ENCODE measurements around the gene WDR45. TPM values are rescaled to one million over a fixed set of nuclear protein-coding genes. Genes with fewer than 3 reads are reported as not detected.

WDR45 gene
- total and polyA plus RNA-seq, 2 of the 13 experiments (the other 11 are each of a cell fraction or from before 2014, with no cell fraction given): 16.4 to 65.5 TPM

DNA sequence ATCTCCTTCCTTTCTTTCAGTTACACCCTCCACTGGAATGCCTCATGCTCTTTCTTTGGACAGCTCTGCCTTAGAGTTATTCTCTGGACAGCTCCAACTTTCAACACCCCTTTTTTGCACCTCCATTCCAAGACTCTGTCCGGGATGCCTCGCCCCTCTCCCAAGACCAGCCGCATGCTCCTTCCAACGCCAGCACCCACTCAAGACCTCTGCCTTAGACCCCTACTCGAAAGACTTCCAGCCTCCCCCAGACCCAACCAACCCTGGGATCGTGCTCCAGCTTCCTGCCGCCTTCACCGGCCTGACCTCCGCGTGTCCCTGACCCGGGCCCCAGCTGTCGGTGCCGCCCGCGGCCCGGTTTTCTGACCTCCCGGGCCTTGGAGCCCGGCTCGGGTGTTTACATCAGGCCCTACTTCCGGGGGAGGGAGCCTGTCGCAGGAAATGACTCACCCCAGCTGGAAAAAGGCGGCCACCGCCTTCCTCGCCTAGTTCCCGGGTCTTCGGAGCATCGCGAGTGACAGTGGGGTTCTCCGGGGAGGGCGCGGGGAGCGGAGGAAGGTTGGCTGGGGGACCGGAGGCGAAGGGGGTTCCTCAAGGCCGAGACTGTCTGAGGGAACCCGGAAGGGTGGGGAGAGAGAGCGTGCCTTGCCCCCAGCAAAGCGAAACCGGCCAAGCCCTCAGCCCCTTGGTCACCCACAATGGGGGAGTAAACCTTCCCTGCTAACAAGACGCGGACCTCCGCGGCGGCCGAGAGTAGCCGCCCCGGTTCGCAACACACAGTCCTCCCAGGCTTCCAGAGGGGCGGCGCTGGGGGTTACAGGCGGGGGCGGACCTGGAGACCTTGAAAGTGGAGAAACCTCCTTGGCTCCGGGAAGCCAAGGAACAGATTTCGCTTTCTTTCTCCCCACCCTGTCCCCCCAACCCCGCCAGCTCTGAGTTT is at the start of gene WDR45 (continued):
- no peak for TF ChIP-seq ZNF562 (CRISPR knock-in tag; IDR thresholded peaks at IDR 0.05; ENCODE audit: borderline replicate concordance)
- TF ChIP-seq HNF4A (CRISPR knock-in tag; IDR thresholded peaks at IDR 0.05): no peak
- TF ChIP-seq FOSL1 (CRISPR knock-in tag; IDR thresholded peaks at IDR 0.05; ENCODE audit: borderline replicate concordance): peak; percentile 80; the same call in 1 of the 2 replicates
- 0 out of 2 replicates have a peak, but pooled peaks have one; percentile 32 for TF ChIP-seq MTA1 (CRISPR knock-in tag; IDR thresholded peaks at IDR 0.05; ENCODE audit: borderline replicate concordance)
- TF ChIP-seq ZFP37 (CRISPR knock-in tag; IDR thresholded peaks at IDR 0.05; ENCODE audit: borderline replicate concordance): no peak
- no peak for TF ChIP-seq CC2D1A (CRISPR knock-in tag; IDR thresholded peaks at IDR 0.05)
- TF ChIP-seq SP1 (IDR thresholded peaks at IDR 0.05): no peak
- TF ChIP-seq SP1 (CRISPR knock-in tag; IDR thresholded peaks at IDR 0.05): no peak
- no peak for TF ChIP-seq ADNP (CRISPR knock-in tag; IDR thresholded peaks at IDR 0.05)
- TF ChIP-seq ZNF777 (CRISPR knock-in tag; IDR thresholded peaks at IDR 0.05): no peak
- TF ChIP-seq, protein P1, sequence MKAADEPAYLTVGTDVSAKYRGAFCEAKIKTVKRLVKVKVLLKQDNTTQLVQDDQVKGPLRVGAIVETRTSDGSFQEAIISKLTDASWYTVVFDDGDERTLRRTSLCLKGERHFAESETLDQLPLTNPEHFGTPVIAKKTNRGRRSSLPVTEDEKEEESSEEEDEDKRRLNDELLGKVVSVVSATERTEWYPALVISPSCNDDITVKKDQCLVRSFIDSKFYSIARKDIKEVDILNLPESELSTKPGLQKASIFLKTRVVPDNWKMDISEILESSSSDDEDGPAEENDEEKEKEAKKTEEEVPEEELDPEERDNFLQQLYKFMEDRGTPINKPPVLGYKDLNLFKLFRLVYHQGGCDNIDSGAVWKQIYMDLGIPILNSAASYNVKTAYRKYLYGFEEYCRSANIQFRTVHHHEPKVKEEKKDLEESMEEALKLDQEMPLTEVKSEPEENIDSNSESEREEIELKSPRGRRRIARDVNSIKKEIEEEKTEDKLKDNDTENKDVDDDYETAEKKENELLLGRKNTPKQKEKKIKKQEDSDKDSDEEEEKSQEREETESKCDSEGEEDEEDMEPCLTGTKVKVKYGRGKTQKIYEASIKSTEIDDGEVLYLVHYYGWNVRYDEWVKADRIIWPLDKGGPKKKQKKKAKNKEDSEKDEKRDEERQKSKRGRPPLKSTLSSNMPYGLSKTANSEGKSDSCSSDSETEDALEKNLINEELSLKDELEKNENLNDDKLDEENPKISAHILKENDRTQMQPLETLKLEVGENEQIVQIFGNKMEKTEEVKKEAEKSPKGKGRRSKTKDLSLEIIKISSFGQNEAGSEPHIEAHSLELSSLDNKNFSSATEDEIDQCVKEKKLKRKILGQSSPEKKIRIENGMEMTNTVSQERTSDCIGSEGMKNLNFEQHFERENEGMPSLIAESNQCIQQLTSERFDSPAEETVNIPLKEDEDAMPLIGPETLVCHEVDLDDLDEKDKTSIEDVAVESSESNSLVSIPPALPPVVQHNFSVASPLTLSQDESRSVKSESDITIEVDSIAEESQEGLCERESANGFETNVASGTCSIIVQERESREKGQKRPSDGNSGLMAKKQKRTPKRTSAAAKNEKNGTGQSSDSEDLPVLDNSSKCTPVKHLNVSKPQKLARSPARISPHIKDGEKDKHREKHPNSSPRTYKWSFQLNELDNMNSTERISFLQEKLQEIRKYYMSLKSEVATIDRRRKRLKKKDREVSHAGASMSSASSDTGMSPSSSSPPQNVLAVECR (CRISPR knock-in tag; IDR thresholded peaks at IDR 0.05; ENCODE audit: borderline replicate concordance): peak; percentile 73; the same call in 1 of the 2 replicates
- TF ChIP-seq ZNF333 (CRISPR knock-in tag; IDR thresholded peaks at IDR 0.05; ENCODE audit: borderline replicate concordance): peak; percentile 65; the same call in 1 of the 2 replicates
- peak; percentile 74 for TF ChIP-seq FOXK2 (IDR thresholded peaks at IDR 0.05)
- TF ChIP-seq NFKBIZ (CRISPR knock-in tag; IDR thresholded peaks at IDR 0.05): no peak
- peak; percentile 63; the same call in 1 of the 2 replicates for TF ChIP-seq KDM5B (CRISPR knock-in tag; IDR thresholded peaks at IDR 0.05; ENCODE audit: borderline replicate concordance)
- no peak for TF ChIP-seq GPN1 (CRISPR knock-in tag; IDR thresholded peaks at IDR 0.05; ENCODE audit: borderline replicate concordance)
- no peak for TF ChIP-seq TOE1 (CRISPR knock-in tag; IDR thresholded peaks at IDR 0.05)
- TF ChIP-seq MEF2D (CRISPR knock-in tag; IDR thresholded peaks at IDR 0.05): 0 out of 2 replicates have a peak, but pooled peaks have one; percentile 51
- TF ChIP-seq, protein P2, sequence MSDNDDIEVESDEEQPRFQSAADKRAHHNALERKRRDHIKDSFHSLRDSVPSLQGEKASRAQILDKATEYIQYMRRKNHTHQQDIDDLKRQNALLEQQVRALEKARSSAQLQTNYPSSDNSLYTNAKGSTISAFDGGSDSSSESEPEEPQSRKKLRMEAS (IDR thresholded peaks at IDR 0.05): peak; percentile 74
- TF ChIP-seq STAG1 (CRISPR knock-in tag; IDR thresholded peaks at IDR 0.05): no peak
- TF ChIP-seq ZFP36L1 (CRISPR knock-in tag; IDR thresholded peaks at IDR 0.05): no peak
- TF ChIP-seq, protein P3, sequence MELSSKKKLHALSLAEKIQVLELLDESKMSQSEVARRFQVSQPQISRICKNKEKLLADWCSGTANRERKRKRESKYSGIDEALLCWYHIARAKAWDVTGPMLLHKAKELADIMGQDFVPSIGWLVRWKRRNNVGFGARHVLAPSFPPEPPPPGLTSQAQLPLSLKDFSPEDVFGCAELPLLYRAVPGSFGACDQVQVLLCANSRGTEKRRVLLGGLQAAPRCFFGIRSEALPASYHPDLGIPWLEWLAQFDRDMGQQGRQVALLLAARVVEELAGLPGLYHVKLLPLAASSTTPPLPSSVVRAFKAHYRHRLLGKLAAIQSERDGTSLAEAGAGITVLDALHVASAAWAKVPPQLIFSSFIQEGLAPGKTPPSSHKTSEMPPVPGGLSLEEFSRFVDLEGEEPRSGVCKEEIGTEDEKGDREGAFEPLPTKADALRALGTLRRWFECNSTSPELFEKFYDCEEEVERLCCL (CRISPR knock-in tag; IDR thresholded peaks at IDR 0.05; ENCODE audit: borderline replicate concordance): no peak
- no peak for TF ChIP-seq ZKSCAN8 (CRISPR knock-in tag; IDR thresholded peaks at IDR 0.05; ENCODE audit: borderline replicate concordance)
- TF ChIP-seq SETDB1 (CRISPR knock-in tag; IDR thresholded peaks at IDR 0.05; ENCODE audit: borderline replicate concordance): no peak
- no peak for TF ChIP-seq ZNF354B (CRISPR knock-in tag; IDR thresholded peaks at IDR 0.05)
